Right lobe of liver (tissue), 4 donors: ENCODE data around the gene SKA1.

Source experiments
- POLR2A ChIP-seq: fragments of 450-650 bp; IDR thresholded peaks from one replicate; pipeline ENCODE4 v1.6.1; 2017; ENCODE audit warnings: antibody characterized with exemption, mild to moderate bottlenecking
- TF ChIP-seq, protein P1 (sequence below), 4 donors: fragments of 200-600 bp in 3 of 4; fragments of 450-650 bp in 1 of 4; IDR thresholded peaks; one replicate each; pipeline versions ENCODE4 v1.5.1 to v1.8.0; 2016 to 2022; ENCODE audit warnings: antibody characterized with exemption in 4 of 4, mild to moderate bottlenecking in 2 of 4
- donor health status: DM: no; HTN: no; CAD: no.
- donor health status: DM: no; HTN: no; CAD: no.
- donor health status: DM: no; HTN: yes; CAD: no.

DNA sequence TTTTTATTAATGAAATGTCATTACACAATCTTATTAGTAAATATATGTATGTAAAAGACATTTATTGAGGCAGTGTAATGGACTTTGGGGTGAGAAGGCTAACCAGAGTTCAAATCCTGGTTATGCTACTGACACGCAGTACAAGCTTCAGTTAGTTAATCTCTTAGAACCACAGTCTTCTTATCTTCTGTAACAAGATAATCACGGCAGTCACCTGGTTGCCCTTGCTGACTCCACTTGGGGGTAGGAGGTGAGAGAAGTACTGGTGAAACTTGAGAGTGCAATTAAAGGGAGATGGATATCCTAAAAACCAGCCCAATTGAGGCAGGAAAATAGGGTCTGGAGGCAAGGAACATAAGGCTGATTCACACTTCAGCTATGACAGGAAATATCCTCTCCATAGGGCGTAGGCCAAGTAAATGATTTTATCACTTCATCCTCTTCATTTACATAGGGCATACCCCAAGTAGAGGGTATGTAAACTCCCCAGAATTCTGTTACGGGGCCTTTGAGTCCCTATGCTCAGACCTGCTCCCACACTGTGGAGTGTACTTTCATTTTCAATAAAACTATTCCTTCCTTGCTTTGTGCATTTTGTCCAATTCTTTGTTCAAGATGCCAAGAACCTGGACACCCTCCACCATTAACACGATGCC, 21.3 kb downstream of the SKA1 start:
- TF ChIP-seq, protein P1, sequence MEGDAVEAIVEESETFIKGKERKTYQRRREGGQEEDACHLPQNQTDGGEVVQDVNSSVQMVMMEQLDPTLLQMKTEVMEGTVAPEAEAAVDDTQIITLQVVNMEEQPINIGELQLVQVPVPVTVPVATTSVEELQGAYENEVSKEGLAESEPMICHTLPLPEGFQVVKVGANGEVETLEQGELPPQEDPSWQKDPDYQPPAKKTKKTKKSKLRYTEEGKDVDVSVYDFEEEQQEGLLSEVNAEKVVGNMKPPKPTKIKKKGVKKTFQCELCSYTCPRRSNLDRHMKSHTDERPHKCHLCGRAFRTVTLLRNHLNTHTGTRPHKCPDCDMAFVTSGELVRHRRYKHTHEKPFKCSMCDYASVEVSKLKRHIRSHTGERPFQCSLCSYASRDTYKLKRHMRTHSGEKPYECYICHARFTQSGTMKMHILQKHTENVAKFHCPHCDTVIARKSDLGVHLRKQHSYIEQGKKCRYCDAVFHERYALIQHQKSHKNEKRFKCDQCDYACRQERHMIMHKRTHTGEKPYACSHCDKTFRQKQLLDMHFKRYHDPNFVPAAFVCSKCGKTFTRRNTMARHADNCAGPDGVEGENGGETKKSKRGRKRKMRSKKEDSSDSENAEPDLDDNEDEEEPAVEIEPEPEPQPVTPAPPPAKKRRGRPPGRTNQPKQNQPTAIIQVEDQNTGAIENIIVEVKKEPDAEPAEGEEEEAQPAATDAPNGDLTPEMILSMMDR (IDR thresholded peaks at IDR 0.05) = no peak
- TF ChIP-seq POLR2A = no peak
